HG03457 (cell line): ENCODE data around the gene ZCRB1.
"Not testable (repeated sequence)": the region's sequence is repeated elsewhere in the genome, so short reads cannot be mapped to it uniquely, and the experiment has no call there.

Source experiments
- ATAC-seq: cut with Tn5 transposase; IDR thresholded peaks from one replicate; pipeline ENCODE4 v1.9.1; 2021; ENCODE audit warnings: moderate number of reproducible peaks; ENCODE audit not compliant: unreplicated experiment

ZCRB1 gene

GRCh38 chr12:42330097-42330496 lies 4.2 kb upstream of the ZCRB1 start:
- not testable (repeated sequence) for ATAC-seq

- no peak for ATAC-seq
These were observed 1.3 kb upstream of the ZCRB1 start for GRCh38 chr12:42327227-42327590.

GRCh38 chr12:42326541-42327226 lies 790 bp upstream of the ZCRB1 start:
- ATAC-seq, result peak; percentile 24

GRCh38 chr12:42325326-42325652 lies 605 bp downstream of the ZCRB1 start:
- ATAC-seq, result no peak

GRCh38 chr12:42323856-42324255 lies 2.0 kb downstream of the ZCRB1 start:
- no peak for ATAC-seq

- no peak for ATAC-seq
These were observed 3.3 kb downstream of the ZCRB1 start for GRCh38 chr12:42322567-42322966.

- ATAC-seq, result no peak
These were observed 5.1 kb downstream of the ZCRB1 start for GRCh38 chr12:42320796-42321195.

- no peak for ATAC-seq
These were observed 10.8 kb downstream of the ZCRB1 start for GRCh38 chr12:42315108-42315507.

GRCh38 chr12:42309996-42310395 lies 15.9 kb downstream of the ZCRB1 start:
- no peak for ATAC-seq

- no peak for ATAC-seq
These were observed 17.5 kb downstream of the ZCRB1 start for GRCh38 chr12:42308390-42308789.

- ATAC-seq, result no peak
These were observed 19.6 kb downstream of the ZCRB1 start for GRCh38 chr12:42306297-42306696.

GRCh38 chr12:42299392-42300308 lies 26.2 kb downstream of the ZCRB1 start:
- peak; percentile 85 for ATAC-seq

GRCh38 chr12:42298887-42299286 lies 27.0 kb downstream of the ZCRB1 start:
- no peak for ATAC-seq

- no peak for ATAC-seq
These were observed 29.3 kb downstream of the ZCRB1 start for GRCh38 chr12:42296503-42297109.

GRCh38 chr12:42291680-42292079 lies 34.2 kb downstream of the ZCRB1 start:
- no peak for ATAC-seq

- ATAC-seq, result no peak
These were observed 37.4 kb downstream of the ZCRB1 start for GRCh38 chr12:42288544-42288943.

- no peak for ATAC-seq
These were observed 39.2 kb downstream of the ZCRB1 start for GRCh38 chr12:42286741-42287140.

GRCh38 chr12:42285431-42285830 lies 40.5 kb downstream of the ZCRB1 start:
- no peak for ATAC-seq

GRCh38 chr12:42284876-42285275 lies 41.0 kb downstream of the ZCRB1 start:
- ATAC-seq, result no peak

GRCh38 chr12:42284157-42284556 lies 41.7 kb downstream of the ZCRB1 start:
- no peak for ATAC-seq

GRCh38 chr12:42283739-42284138 lies 42.2 kb downstream of the ZCRB1 start:
- ATAC-seq, result no peak

GRCh38 chr12:42282294-42282693 lies 43.6 kb downstream of the ZCRB1 start:
- no peak for ATAC-seq
